Measurements from ENCODE around the gene PPP1R14C.

The PPP1R14C gene

DNA sequence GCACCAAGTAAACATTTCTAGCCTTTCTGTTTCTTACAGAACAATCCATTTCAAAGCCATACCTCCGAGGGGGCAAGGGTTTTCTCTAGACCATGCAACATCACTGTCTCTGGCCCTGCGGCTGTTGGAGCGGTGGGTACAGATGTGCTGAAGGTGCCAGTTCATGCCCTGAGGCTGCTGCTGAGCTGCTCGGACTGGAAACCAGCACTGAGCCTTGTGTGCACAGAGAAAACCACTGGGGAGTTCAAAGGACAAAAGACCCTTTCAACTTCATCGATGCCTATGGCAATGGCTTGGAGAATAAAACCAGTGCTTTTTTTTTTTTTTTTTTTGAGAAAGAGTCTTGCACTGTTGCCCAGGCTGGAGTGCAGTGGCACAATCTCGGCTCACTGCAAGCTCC lies 132.6 kb downstream of the PPP1R14C start:
- WGBS (ENCODE audit: insufficient coverage): 91% methylated on average over 4 of the region's 6 CpGs
- Histone ChIP-seq H3K9me3 (ENCODE audit: control extremely low read depth in 1 of 5, control insufficient read depth in 4 of 5, insufficient read depth in 2 of 5, low read depth in 1 of 5, low read length in 4 of 5) (no peaks in the 10 kb centered on the region), H3K27me3 (replicated peaks in 2 of 5; ENCODE audit: control insufficient read depth in 4 of 5, insufficient read depth in 5 of 5, low read length in 4 of 5) (peaks cover 0 to 3% (median 0%) of the 10 kb centered on the region in 5 experiments), H3K27ac (ENCODE audit: insufficient read depth in 1 of 2, low read depth in 1 of 2, low read length in 2 of 2, poor library complexity in 1 of 2, severe bottlenecking in 2 of 2) (no peak overlapping the region), H3K4me3 (ENCODE audit: control insufficient read depth in 1 of 7, extremely low read depth in 1 of 7, insufficient read depth in 4 of 7, low read depth in 2 of 7, low read length in 6 of 7) (no peak overlapping the region), H3K4me1 (ENCODE audit: control extremely low read depth in 1 of 4, control insufficient read depth in 4 of 4, insufficient read depth in 4 of 4, low read length in 3 of 4) (peaks cover 0 to 9% (median 2%) of the 10 kb centered on the region in 4 experiments), H3K36me3 (ENCODE audit: control insufficient read depth in 4 of 4, insufficient read depth in 4 of 4, low read length in 3 of 4) (no peaks in the 10 kb centered on the region)
- CTCF ChIA-PET: interaction anchor here (0.6 kb wide), 1 partner anchor 581 kb away, joined by 3 read pairs; no protein-coding TSS in a partner anchor
- DNase-seq: no peak
- POLR2A ChIA-PET: no interaction called here

DNA sequence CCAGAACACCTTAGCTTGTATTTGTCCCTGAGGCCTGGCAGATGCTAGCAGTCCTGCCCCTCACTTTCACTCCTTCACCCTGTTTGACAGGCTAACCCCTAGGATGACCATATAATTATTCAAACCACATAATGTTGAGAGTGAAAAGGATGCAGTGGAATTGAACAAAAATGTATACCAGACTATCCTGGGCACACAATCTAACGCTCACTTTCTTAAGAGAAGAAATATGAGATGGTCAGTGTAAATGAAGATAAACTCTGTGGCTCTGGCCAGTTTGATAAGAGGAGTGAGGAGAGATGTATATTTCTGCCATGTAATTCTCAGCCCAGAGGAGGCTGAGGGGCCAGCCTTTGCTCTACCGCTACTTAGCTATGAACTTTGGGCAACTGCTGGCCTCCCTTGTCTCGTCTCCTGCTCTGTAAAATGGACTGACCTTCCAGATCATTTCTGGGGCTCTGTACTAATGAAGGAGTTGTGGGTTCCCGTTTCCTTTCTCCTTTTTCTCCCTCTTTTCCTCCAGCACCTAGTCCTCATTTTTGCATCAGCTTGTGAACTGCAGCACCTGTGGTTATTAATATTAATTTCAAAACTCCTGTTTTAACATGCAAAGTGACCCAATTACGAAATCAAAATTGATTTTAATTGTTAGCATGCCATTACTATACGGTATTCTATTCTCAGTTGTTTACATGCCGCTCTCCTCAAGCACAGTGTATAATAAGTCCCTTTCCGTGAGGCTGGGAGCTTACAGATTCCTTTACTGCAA lies 133.5 kb downstream of the PPP1R14C start:
- ChIA-PET POLR2A (no interaction called here), CTCF (interaction anchor here (0.6 kb wide), 2 partner anchors 18 to 581 kb away, joined by 3 read pairs; no protein-coding TSS in a partner anchor)
- peak overlapping the region in 1 of 2 experiments; percentile 57 for H3K27ac ChIP-seq (ENCODE audit: insufficient read depth in 1 of 2, low read depth in 1 of 2, low read length in 2 of 2, poor library complexity in 1 of 2, severe bottlenecking in 2 of 2)
- no peaks in the 10 kb centered on the region for H3K9me3 ChIP-seq (ENCODE audit: control extremely low read depth in 1 of 5, control insufficient read depth in 4 of 5, insufficient read depth in 2 of 5, low read depth in 1 of 5, low read length in 4 of 5)
- peaks cover 0 to 8% (median 2%) of the 10 kb centered on the region in 4 experiments for H3K4me1 ChIP-seq (ENCODE audit: control extremely low read depth in 1 of 4, control insufficient read depth in 4 of 4, insufficient read depth in 4 of 4, low read length in 3 of 4)
- DNase-seq: no peak
- H3K4me3 ChIP-seq (ENCODE audit: control insufficient read depth in 1 of 7, extremely low read depth in 1 of 7, insufficient read depth in 4 of 7, low read depth in 2 of 7, low read length in 6 of 7): no peak overlapping the region
- H3K27me3 ChIP-seq (replicated peaks in 2 of 5; ENCODE audit: control insufficient read depth in 4 of 5, insufficient read depth in 5 of 5, low read length in 4 of 5): peaks cover 0 to 3% (median 0%) of the 10 kb centered on the region in 5 experiments
- WGBS (ENCODE audit: insufficient coverage): 93% methylated on average over 4 of the region's 8 CpGs
- no peaks in the 10 kb centered on the region for H3K36me3 ChIP-seq (ENCODE audit: control insufficient read depth in 4 of 4, insufficient read depth in 4 of 4, low read length in 3 of 4)

DNA sequence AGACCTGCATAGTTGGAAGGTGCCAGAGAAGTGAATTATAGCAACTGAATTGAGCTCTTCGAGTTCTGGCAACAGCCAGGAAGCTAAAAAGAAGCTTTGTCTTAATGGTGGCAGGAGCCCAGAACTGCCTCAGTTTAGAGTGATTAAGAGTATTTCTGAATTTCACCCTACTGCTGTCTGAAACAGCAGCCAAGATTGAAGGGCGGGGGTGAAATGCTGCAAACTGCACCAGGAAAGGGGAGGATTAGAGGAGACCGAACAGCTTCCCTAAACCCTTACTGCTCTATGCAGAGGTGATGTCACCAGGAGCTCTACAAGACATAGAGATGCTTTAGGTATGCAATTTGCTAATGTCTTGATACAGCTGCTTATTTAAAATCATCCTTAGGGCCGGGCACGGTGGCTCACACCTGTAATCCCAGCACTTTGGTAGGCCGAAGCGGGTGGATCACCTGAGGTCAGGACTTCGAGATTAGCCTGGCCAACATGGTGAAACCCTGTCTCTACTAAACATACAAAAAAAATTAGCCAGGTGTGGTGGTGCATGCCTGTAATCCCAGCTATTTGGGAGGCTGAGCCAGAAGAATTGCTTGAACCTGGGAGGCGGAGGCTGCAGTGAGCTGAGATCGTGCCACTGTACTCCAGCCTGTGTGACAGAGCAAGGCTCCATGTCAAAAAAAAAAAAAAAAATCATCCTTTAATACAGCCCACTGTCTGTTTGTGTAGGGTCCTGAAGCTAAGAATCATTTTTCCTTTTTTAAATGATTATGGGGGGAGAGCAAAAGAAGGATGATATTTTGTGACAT lies 134.3 kb downstream of the PPP1R14C start:
- 86% methylated on average over 7 of the region's 10 CpGs for WGBS (ENCODE audit: insufficient coverage)
- Histone ChIP-seq H3K4me1 (ENCODE audit: control extremely low read depth in 1 of 4, control insufficient read depth in 4 of 4, insufficient read depth in 4 of 4, low read length in 3 of 4) (peaks cover 0 to under 1% (median 0%) of the 10 kb centered on the region in 4 experiments), H3K27ac (ENCODE audit: insufficient read depth in 1 of 2, low read depth in 1 of 2, low read length in 2 of 2, poor library complexity in 1 of 2, severe bottlenecking in 2 of 2) (peak overlapping the region in 1 of 2 experiments; percentile 57), H3K27me3 (replicated peaks in 2 of 5; ENCODE audit: control insufficient read depth in 4 of 5, insufficient read depth in 5 of 5, low read length in 4 of 5) (peaks cover 0 to 3% (median 3%) of the 10 kb centered on the region in 5 experiments), H3K4me3 (ENCODE audit: control insufficient read depth in 1 of 7, extremely low read depth in 1 of 7, insufficient read depth in 4 of 7, low read depth in 2 of 7, low read length in 6 of 7) (no peak overlapping the region), H3K9me3 (ENCODE audit: control extremely low read depth in 1 of 5, control insufficient read depth in 4 of 5, insufficient read depth in 2 of 5, low read depth in 1 of 5, low read length in 4 of 5) (no peaks in the 10 kb centered on the region), H3K36me3 (ENCODE audit: control insufficient read depth in 4 of 4, insufficient read depth in 4 of 4, low read length in 3 of 4) (no peaks in the 10 kb centered on the region)
- CTCF ChIA-PET: interaction anchor here (0.6 to 1.8 kb wide), 2 partner anchors 11 to 19 kb away, joined by 3 to 5 read pairs; no protein-coding TSS in a partner anchor
- POLR2A ChIA-PET: no interaction called here
- no peak for DNase-seq

DNA sequence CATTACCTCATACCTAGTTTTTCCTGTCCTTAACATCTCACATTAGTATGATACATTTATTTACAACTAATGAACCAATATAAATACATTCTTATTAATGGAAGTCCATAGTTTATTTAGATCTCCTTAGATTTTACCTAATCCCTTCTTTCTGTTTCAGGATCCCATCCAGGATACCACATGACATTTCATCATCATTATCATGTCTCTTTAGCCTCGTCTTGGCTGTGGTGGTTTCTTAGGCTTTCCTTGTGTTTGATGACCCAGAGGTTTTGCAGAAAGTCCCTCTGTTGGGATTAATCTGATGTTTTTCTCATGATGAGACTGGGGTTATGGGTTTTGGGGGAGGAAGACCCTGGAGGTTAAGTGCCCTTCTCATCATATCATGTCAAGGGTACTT lies 136.7 kb downstream of the PPP1R14C start:
- CTCF ChIA-PET: interaction anchor here (1.6 kb wide), 1 partner anchor 23 kb away, joined by 4 read pairs; no protein-coding TSS in a partner anchor
- POLR2A ChIA-PET: no interaction called here
- no peak overlapping the region for H3K4me3 ChIP-seq (ENCODE audit: control insufficient read depth in 1 of 7, extremely low read depth in 1 of 7, insufficient read depth in 4 of 7, low read depth in 2 of 7, low read length in 6 of 7)
- WGBS (ENCODE audit: insufficient coverage): no CpG with 5 or more reads among the region's 1 CpG
- H3K36me3 ChIP-seq (ENCODE audit: control insufficient read depth in 4 of 4, insufficient read depth in 4 of 4, low read length in 3 of 4): no peaks in the 10 kb centered on the region
- peaks cover 0 to 12% (median 5%) of the 10 kb centered on the region in 5 experiments for H3K27me3 ChIP-seq (replicated peaks in 2 of 5; ENCODE audit: control insufficient read depth in 4 of 5, insufficient read depth in 5 of 5, low read length in 4 of 5)
- no peak overlapping the region for H3K27ac ChIP-seq (ENCODE audit: insufficient read depth in 1 of 2, low read depth in 1 of 2, low read length in 2 of 2, poor library complexity in 1 of 2, severe bottlenecking in 2 of 2)
- no peaks in the 10 kb centered on the region for H3K9me3 ChIP-seq (ENCODE audit: control extremely low read depth in 1 of 5, control insufficient read depth in 4 of 5, insufficient read depth in 2 of 5, low read depth in 1 of 5, low read length in 4 of 5)
- DNase-seq: no peak
- H3K4me1 ChIP-seq (ENCODE audit: control extremely low read depth in 1 of 4, control insufficient read depth in 4 of 4, insufficient read depth in 4 of 4, low read length in 3 of 4): no peaks in the 10 kb centered on the region

DNA sequence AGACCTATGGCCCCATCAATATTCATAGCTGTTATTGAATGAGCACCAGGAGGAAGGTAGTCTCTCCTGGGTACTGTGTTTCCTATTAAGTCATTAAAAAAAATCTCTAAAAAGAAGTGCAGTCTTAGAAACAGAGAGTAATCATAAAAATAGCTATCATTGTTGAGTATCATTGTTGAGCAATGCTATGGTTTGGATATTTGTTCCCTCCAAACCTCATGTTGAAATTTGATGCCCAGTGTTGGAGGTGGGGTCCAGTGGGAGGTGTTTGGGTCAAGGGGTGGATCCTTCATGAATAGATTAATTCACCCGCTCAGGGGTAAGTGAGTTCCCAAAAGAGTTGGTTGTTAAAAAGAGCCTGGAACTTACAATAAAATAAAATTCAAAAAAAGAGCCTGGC lies 137.9 kb downstream of the PPP1R14C start:
- ChIA-PET POLR2A (no interaction called here), CTCF (no interaction called here)
- Histone ChIP-seq H3K27me3 (replicated peaks in 2 of 5; ENCODE audit: control insufficient read depth in 4 of 5, insufficient read depth in 5 of 5, low read length in 4 of 5) (peaks cover 2 to 12% (median 6%) of the 10 kb centered on the region in 5 experiments), H3K4me3 (ENCODE audit: control insufficient read depth in 1 of 7, extremely low read depth in 1 of 7, insufficient read depth in 4 of 7, low read depth in 2 of 7, low read length in 6 of 7) (no peak overlapping the region), H3K9me3 (ENCODE audit: control extremely low read depth in 1 of 5, control insufficient read depth in 4 of 5, insufficient read depth in 2 of 5, low read depth in 1 of 5, low read length in 4 of 5) (no peaks in the 10 kb centered on the region), H3K27ac (ENCODE audit: insufficient read depth in 1 of 2, low read depth in 1 of 2, low read length in 2 of 2, poor library complexity in 1 of 2, severe bottlenecking in 2 of 2) (no peak overlapping the region), H3K36me3 (ENCODE audit: control insufficient read depth in 4 of 4, insufficient read depth in 4 of 4, low read length in 3 of 4) (no peaks in the 10 kb centered on the region), H3K4me1 (ENCODE audit: control extremely low read depth in 1 of 4, control insufficient read depth in 4 of 4, insufficient read depth in 4 of 4, low read length in 3 of 4) (no peaks in the 10 kb centered on the region)
- no peak for DNase-seq
- WGBS (ENCODE audit: insufficient coverage): no CpG with 5 or more reads among the region's 1 CpG

DNA sequence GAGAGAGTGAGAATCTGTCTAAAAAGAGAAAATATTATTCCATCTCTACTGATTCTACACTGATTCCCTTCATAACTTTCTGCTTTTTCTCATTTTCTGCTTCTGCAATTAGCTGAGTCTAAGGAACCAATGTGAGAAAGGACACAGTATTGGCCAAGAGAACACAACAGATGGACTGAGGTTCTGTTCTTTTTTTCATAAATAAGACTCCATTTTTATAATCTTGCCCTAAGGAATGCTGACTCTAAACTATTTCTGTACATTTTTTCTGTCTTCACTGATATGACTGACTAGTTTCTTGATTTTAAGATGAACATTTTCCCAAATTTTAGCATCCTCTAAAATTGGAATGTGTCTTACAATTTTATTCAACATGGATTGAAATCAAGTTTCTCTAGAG lies 138.9 kb downstream of the PPP1R14C start:
- CTCF ChIA-PET: no interaction called here
- Histone ChIP-seq H3K36me3 (ENCODE audit: control insufficient read depth in 4 of 4, insufficient read depth in 4 of 4, low read length in 3 of 4) (no peaks in the 10 kb centered on the region), H3K4me1 (ENCODE audit: control extremely low read depth in 1 of 4, control insufficient read depth in 4 of 4, insufficient read depth in 4 of 4, low read length in 3 of 4) (no peaks in the 10 kb centered on the region), H3K4me3 (ENCODE audit: control insufficient read depth in 1 of 7, extremely low read depth in 1 of 7, insufficient read depth in 4 of 7, low read depth in 2 of 7, low read length in 6 of 7) (no peak overlapping the region), H3K27ac (ENCODE audit: insufficient read depth in 1 of 2, low read depth in 1 of 2, low read length in 2 of 2, poor library complexity in 1 of 2, severe bottlenecking in 2 of 2) (no peak overlapping the region), H3K27me3 (replicated peaks in 2 of 5; ENCODE audit: control insufficient read depth in 4 of 5, insufficient read depth in 5 of 5, low read length in 4 of 5) (peaks cover 2 to 19% (median 7%) of the 10 kb centered on the region in 5 experiments), H3K9me3 (ENCODE audit: control extremely low read depth in 1 of 5, control insufficient read depth in 4 of 5, insufficient read depth in 2 of 5, low read depth in 1 of 5, low read length in 4 of 5) (no peaks in the 10 kb centered on the region)
- no peak for DNase-seq
- POLR2A ChIA-PET: no interaction called here

DNA sequence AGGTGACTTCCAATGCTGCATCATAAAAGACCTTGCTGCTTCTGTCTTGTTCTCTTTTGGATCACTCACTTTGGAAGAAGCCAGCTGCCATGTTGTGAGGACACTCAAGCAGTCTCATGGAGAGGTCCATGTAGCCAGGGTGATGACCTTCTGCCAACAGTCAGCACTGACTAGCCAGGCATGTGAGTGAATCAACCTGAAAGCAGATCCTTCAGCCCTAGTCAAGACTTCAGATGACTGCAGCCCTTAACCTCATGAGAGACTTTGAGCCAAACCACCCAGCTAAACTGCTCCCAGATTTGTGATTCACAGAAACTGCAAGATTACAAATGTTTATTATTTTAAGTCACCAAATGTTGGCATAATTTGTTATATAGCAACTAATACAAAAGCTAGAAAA lies 140.0 kb downstream of the PPP1R14C start:
- Histone ChIP-seq H3K36me3 (ENCODE audit: control insufficient read depth in 4 of 4, insufficient read depth in 4 of 4, low read length in 3 of 4) (no peaks in the 10 kb centered on the region), H3K27me3 (replicated peaks in 2 of 5; ENCODE audit: control insufficient read depth in 4 of 5, insufficient read depth in 5 of 5, low read length in 4 of 5) (peaks cover 2 to 25% (median 7%) of the 10 kb centered on the region in 5 experiments), H3K4me1 (ENCODE audit: control extremely low read depth in 1 of 4, control insufficient read depth in 4 of 4, insufficient read depth in 4 of 4, low read length in 3 of 4) (no peaks in the 10 kb centered on the region), H3K9me3 (ENCODE audit: control extremely low read depth in 1 of 5, control insufficient read depth in 4 of 5, insufficient read depth in 2 of 5, low read depth in 1 of 5, low read length in 4 of 5) (no peaks in the 10 kb centered on the region), H3K27ac (ENCODE audit: insufficient read depth in 1 of 2, low read depth in 1 of 2, low read length in 2 of 2, poor library complexity in 1 of 2, severe bottlenecking in 2 of 2) (no peak overlapping the region), H3K4me3 (ENCODE audit: control insufficient read depth in 1 of 7, extremely low read depth in 1 of 7, insufficient read depth in 4 of 7, low read depth in 2 of 7, low read length in 6 of 7) (no peak overlapping the region)
- POLR2A ChIA-PET: no interaction called here
- CTCF ChIA-PET: no interaction called here
- no peak for DNase-seq

Data from common myeloid progenitor, CD34-positive (primary cell).